HepG2 (cell line): ENCODE data around the gene METTL1. TPM values are rescaled to one million over a fixed set of nuclear protein-coding genes. Genes with fewer than 3 reads are reported as not detected.

ENCODE experiments used
- ARHGAP35 ChIP-seq: sonication (generic); formaldehyde crosslinking; IDR thresholded peaks from 2 replicates; pipeline ENCODE4 v1.9.0; 2022; ENCODE audit warnings: mild to moderate bottlenecking, inconsistent platforms, moderate library complexity, missing genetic modification reagents, borderline replicate concordance
- ATF7-NPFF ChIP-seq: sonication (generic); formaldehyde crosslinking; IDR thresholded peaks from 2 replicates; pipeline ENCODE4 v1.8.1; 2023; ENCODE audit warnings: mild to moderate bottlenecking, low read depth, missing genetic modification reagents, moderate library complexity
- ATRX ChIP-seq: sonication (generic); formaldehyde crosslinking; IDR thresholded peaks from 2 replicates; pipeline ENCODE4 v1.4.0; 2020; ENCODE audit warnings: missing genetic modification reagents, borderline replicate concordance
- CBX2 ChIP-seq, 2 experiments: fragments of 200-600 bp in 1 of 2; sonication (generic); formaldehyde crosslinking in 1 of 2; IDR thresholded peaks; 2 replicates each; pipeline versions ENCODE4 v1.7.0 to v1.8.1; 2018 to 2022; ENCODE audit warnings: low read depth in 2 of 2, low read length in 1 of 2, mild to moderate bottlenecking in 1 of 2, missing genetic modification reagents in 1 of 2
- GFI1 ChIP-seq: sonication (generic); formaldehyde crosslinking; IDR thresholded peaks from 2 replicates; pipeline ENCODE4 v1.5.0; 2020; ENCODE audit warnings: missing genetic modification reagents, mild to moderate bottlenecking, borderline replicate concordance
- KDM2A ChIP-seq: sonication (generic); formaldehyde crosslinking; IDR thresholded peaks from 2 replicates; pipeline ENCODE4 v1.4.0; 2020; ENCODE audit warnings: low read depth, missing genetic modification reagents, borderline replicate concordance
- MEIS1 ChIP-seq: sonication (generic); formaldehyde crosslinking; IDR thresholded peaks from 2 replicates; pipeline ENCODE4 v1.9.0; 2021; ENCODE audit warnings: mild to moderate bottlenecking, missing genetic modification reagents, moderate library complexity, borderline replicate concordance
- PAXIP1 ChIP-seq: sonication (generic); formaldehyde crosslinking; conservative IDR thresholded peaks from 2 replicates; pipeline ENCODE4 v1.4.0; 2020; ENCODE audit warnings: mild to moderate bottlenecking, missing genetic modification reagents, moderate library complexity
- STAG1 ChIP-seq: sonication (generic); formaldehyde crosslinking; IDR thresholded peaks from 2 replicates; pipeline ENCODE4 v1.4.0; 2020; ENCODE audit warnings: missing genetic modification reagents
- ZFP62 ChIP-seq: sonication (generic); formaldehyde crosslinking; IDR thresholded peaks from 2 replicates; pipeline ENCODE4 v1.4.0; 2020; ENCODE audit warnings: missing genetic modification reagents
- ZNF142 ChIP-seq: sonication (generic); formaldehyde crosslinking; IDR thresholded peaks from 2 replicates; pipeline ENCODE4 v1.4.0; 2020; ENCODE audit warnings: missing genetic modification reagents
- ZNF224 ChIP-seq: sonication (generic); formaldehyde crosslinking; IDR thresholded peaks from 2 replicates; pipeline ENCODE4 v1.5.0; 2020; ENCODE audit warnings: mild to moderate bottlenecking, missing genetic modification reagents
- polyA plus RNA-seq, 8 experiments: library from polyadenylated mRNA; depleted of rRNA in 3 of 8; stranded (reverse) in 7 of 8; unstranded in 1 of 8; fragments of >200 nt; fragmentation: Illumina TruSeq in 4 of 8; extraction: Trizol in 4 of 8; gene quantifications; 2 replicates each; pipeline versions ENCODE4 v1.2.1 to v1.2.3, GENCODE V29; 2011 to 2016; ENCODE audit warnings: low read depth in 4 of 8, missing spikeins in 1 of 8, mixed read lengths in 1 of 8; ENCODE audit not compliant: insufficient read depth in 1 of 8
- total RNA-seq, 5 experiments: library from RNA; depleted of rRNA; stranded (reverse); fragments of >200 nt; fragmentation: Illumina TruSeq; extraction: Trizol; gene quantifications; 2 replicates each; pipeline ENCODE4 v1.2.3, GENCODE V29; 2016; ENCODE audit warnings: low read depth in 1 of 5
- TF ChIP-seq, protein P1 (sequence below): sonication (generic); formaldehyde crosslinking; IDR thresholded peaks from 2 replicates; pipeline ENCODE4 v1.5.1; 2020; ENCODE audit warnings: missing genetic modification reagents, mild to moderate bottlenecking, borderline replicate concordance
- TF ChIP-seq, protein P2 (sequence below): sonication (generic); formaldehyde crosslinking; IDR thresholded peaks from 2 replicates; pipeline ENCODE4 v1.5.1; 2020; ENCODE audit warnings: mild to moderate bottlenecking, missing genetic modification reagents

The METTL1 gene
- total and polyA plus RNA-seq, 2 of the 13 experiments (the other 11 are each of a cell fraction or from before 2014, with no cell fraction given): 34.7 to 36.9 TPM

- TF ChIP-seq, protein P1, sequence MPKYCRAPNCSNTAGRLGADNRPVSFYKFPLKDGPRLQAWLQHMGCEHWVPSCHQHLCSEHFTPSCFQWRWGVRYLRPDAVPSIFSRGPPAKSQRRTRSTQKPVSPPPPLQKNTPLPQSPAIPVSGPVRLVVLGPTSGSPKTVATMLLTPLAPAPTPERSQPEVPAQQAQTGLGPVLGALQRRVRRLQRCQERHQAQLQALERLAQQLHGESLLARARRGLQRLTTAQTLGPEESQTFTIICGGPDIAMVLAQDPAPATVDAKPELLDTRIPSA (CRISPR knock-in tag): peak; percentile 80; the same call in 1 of the 2 replicates
- TF ChIP-seq PAXIP1 (CRISPR knock-in tag) (peak; percentile 35; the same call in 1 of the 2 replicates), STAG1 (peak; percentile 56), MEIS1 (CRISPR knock-in tag) (no peak), ZFP62 (CRISPR knock-in tag) (no peak), KDM2A (peak; percentile 100), ATF7-NPFF (peak; percentile 90), ZNF142 (CRISPR knock-in tag) (no peak), ZNF224 (CRISPR knock-in tag) (no peak), ARHGAP35 (CRISPR knock-in tag) (no peak), GFI1 (CRISPR knock-in tag) (peak; percentile 68), ATRX (CRISPR knock-in tag) (no peak), CBX2 (IDR thresholded peaks at IDR 0.05; ENCODE audit: low read depth, low read length) (no peak), CBX2 (CRISPR knock-in tag; IDR thresholded peaks at IDR 0.05; ENCODE audit: low read depth) (no peak)
- TF ChIP-seq, protein P2, sequence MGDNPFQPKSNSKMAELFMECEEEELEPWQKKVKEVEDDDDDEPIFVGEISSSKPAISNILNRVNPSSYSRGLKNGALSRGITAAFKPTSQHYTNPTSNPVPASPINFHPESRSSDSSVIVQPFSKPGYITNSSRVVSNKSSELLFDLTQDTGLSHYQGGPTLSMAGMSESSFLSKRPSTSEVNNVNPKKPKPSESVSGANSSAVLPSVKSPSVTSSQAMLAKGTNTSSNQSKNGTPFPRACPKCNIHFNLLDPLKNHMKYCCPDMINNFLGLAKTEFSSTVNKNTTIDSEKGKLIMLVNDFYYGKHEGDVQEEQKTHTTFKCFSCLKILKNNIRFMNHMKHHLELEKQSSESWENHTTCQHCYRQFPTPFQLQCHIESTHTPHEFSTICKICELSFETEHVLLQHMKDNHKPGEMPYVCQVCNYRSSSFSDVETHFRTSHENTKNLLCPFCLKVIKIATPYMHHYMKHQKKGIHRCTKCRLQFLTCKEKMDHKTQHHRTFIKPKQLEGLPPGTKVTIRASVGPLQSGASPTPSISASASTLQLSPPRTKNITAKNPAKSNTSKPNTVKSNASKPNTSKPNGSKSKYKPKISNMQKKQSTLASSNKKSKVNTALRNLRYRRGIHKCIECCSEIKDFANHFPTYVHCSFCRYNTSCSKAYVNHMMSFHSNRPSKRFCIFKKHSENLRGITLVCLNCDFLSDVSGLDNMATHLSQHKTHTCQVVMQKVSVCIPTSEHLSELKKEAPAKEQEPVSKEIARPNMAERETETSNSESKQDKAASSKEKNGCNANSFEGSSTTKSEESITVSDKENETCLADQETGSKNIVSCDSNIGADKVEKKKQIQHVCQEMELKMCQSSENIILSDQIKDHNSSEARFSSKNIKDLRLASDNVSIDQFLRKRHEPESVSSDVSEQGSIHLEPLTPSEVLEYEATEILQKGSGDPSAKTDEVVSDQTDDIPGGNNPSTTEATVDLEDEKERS (CRISPR knock-in tag): no peak
Observed at GRCh38 chr12:57782608-57783465, 10.9 kb upstream of the METTL1 start, which contains the start of gene TSFM (continued).
